Stimulated activated CD8-positive, alpha-beta memory T cell treated with anti-CD3 and anti-CD28 coated beads, Interleukin-4, amount 100 ng/mL, for 24 hours (primary cell): Measurements from ENCODE around the gene ISG15.
"Not testable (repeated sequence)": the region's sequence is repeated elsewhere in the genome, so short reads cannot be mapped to it uniquely, and the experiment has no call there.

Source experiments
- DNase-seq: peaks from one replicate; pipeline ENCODE4 v3.0.0-alpha.2; 2020; ENCODE audit warnings: low read depth

The ISG15 gene

GRCh38 chr1:995665-996633 lies 17.3 kb upstream of the ISG15 start:
- DNase-seq: no peak

- no peak for DNase-seq
Measured at GRCh38 chr1:996851-997712, 16.2 kb upstream of the ISG15 start.

GRCh38 chr1:997713-997992 lies 15.6 kb upstream of the ISG15 start:
- DNase-seq: no peak

GRCh38 chr1:997993-998744 lies 15.1 kb upstream of the ISG15 start:
- no peak for DNase-seq

- no peak for DNase-seq
Measured at GRCh38 chr1:998745-998994, 14.6 kb upstream of the ISG15 start.

GRCh38 chr1:998995-999724 lies 14.1 kb upstream of the ISG15 start:
- DNase-seq: no peak

GRCh38 chr1:999725-1000356 lies 13.5 kb upstream of the ISG15 start, which contains the start of gene HES4:
Gene HES4, minus strand, starts transcription at chr1:1000097. Its CDS starts 124 bp downstream, at chr1:999973.
- peak; percentile 55 for DNase-seq

- peak; percentile 41 for DNase-seq
Measured at GRCh38 chr1:1000357-1001056, 12.8 kb upstream of the ISG15 start.

- DNase-seq: no peak
Measured at GRCh38 chr1:1001057-1001783, 12.1 kb upstream of the ISG15 start.

GRCh38 chr1:1003618-1004419 lies 9.5 kb upstream of the ISG15 start:
- no peak for DNase-seq

- DNase-seq: no peak
Measured at GRCh38 chr1:1004420-1004779, 8.9 kb upstream of the ISG15 start.

GRCh38 chr1:1004780-1005697 lies 8.3 kb upstream of the ISG15 start:
- no peak for DNase-seq

- DNase-seq: no peak
Measured at GRCh38 chr1:1005774-1006304, 7.5 kb upstream of the ISG15 start.

- no peak for DNase-seq
Measured at GRCh38 chr1:1006305-1007159, 6.8 kb upstream of the ISG15 start.

- not testable (repeated sequence) for DNase-seq
Measured at GRCh38 chr1:1010131-1010530, 3.2 kb upstream of the ISG15 start.

GRCh38 chr1:1011396-1011949 lies 1.8 kb upstream of the ISG15 start:
- DNase-seq: no peak

GRCh38 chr1:1012736-1013104 lies 577 bp upstream of the ISG15 start:
- DNase-seq: not testable (repeated sequence)
